GM13976 (cell line): Measurements from ENCODE around the gene IPO13.
A peak's percentile ranks its signal among the peaks of the same experiment; 100 is the strongest.

ENCODE experiments used
- DNase-seq: peaks from one replicate; pipeline ENCODE4 v3.0.0; 2012; ENCODE audit warnings: low spot score
- in situ Hi-C: fragments of 300-500 bp; cut with MboI; formaldehyde crosslinking; loops from one replicate; pipeline ENCODE4 v1.12.0; 2022; ENCODE audit warnings: low sequenced_read_pairs, mixed read lengths, inconsistent platforms; ENCODE audit not compliant: unreplicated experiment
- TF ChIP-seq, protein P1 (sequence below): IDR thresholded peaks from 2 replicates; pipeline ENCODE4 v1.5.1; 2012; ENCODE audit warnings: borderline replicate concordance, mild to moderate bottlenecking; ENCODE audit not compliant: insufficient read depth; ENCODE audit errors: extremely low read depth, missing control alignments, control extremely low read depth

The IPO13 gene

DNA sequence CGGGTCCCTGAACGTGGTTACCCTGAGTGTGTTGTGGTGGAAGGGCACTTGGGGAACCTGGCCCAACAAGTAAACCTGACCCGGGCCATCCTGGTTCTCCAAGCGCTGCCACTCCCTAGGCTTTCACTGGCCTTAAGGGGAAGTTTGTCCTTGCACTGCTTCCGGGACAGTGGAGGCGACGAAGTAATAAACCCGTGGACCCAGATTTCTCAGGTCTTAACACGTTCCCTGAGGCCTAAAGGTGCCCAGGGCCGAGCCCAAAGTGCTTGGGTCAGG is 44.4 kb downstream of the IPO13 start:
- in situ Hi-C loops = no loop called here
- TF ChIP-seq, protein P1, sequence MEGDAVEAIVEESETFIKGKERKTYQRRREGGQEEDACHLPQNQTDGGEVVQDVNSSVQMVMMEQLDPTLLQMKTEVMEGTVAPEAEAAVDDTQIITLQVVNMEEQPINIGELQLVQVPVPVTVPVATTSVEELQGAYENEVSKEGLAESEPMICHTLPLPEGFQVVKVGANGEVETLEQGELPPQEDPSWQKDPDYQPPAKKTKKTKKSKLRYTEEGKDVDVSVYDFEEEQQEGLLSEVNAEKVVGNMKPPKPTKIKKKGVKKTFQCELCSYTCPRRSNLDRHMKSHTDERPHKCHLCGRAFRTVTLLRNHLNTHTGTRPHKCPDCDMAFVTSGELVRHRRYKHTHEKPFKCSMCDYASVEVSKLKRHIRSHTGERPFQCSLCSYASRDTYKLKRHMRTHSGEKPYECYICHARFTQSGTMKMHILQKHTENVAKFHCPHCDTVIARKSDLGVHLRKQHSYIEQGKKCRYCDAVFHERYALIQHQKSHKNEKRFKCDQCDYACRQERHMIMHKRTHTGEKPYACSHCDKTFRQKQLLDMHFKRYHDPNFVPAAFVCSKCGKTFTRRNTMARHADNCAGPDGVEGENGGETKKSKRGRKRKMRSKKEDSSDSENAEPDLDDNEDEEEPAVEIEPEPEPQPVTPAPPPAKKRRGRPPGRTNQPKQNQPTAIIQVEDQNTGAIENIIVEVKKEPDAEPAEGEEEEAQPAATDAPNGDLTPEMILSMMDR = no peak
- no peak for DNase-seq

DNA sequence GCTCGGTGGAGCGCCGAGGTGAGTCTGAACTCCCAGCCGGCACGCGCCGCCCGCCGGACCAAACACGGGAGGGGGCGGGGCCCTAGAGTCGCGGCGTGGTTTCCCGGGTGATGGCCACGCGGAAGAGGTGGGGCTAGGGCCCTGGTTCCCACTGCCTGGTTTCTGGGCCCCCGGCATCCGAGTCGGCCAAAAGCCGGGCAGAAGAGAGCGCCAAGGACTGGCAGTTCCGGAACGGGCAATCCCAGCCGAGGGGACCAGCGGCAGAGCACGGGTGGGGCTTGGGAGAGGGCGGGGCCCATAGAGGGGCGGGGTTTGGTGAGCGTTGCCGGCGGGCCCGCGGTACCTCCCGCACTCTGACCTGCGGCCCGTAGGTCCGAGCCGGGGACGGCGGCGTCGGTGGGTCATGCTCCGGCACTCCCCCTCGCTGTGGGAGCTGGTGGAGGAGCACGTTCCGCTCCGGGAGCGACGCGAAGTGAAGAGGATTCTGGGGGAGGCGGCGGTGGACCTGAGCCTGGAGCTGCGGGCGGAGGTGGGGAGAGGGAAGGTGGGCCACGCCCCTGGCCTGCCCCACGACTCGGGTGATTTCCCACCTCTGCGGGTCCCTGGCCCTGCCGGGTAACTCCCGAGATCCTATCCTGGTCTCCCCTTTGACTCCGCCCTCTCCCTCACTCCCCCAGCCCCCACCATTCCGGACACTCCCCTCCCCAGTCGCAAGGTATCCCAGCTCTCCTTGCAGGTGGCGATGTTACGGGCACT is 44.9 kb downstream of the IPO13 start, which contains the start of gene CCDC24:
CCDC24 (plus strand) TSS at position 124 of the 756 bp plus-strand sequence; CDS start at position 404, 280 bp downstream.
- TF ChIP-seq, protein P1 = no peak
- in situ Hi-C loops = no loop called here
- peak; percentile 93 for DNase-seq

DNA sequence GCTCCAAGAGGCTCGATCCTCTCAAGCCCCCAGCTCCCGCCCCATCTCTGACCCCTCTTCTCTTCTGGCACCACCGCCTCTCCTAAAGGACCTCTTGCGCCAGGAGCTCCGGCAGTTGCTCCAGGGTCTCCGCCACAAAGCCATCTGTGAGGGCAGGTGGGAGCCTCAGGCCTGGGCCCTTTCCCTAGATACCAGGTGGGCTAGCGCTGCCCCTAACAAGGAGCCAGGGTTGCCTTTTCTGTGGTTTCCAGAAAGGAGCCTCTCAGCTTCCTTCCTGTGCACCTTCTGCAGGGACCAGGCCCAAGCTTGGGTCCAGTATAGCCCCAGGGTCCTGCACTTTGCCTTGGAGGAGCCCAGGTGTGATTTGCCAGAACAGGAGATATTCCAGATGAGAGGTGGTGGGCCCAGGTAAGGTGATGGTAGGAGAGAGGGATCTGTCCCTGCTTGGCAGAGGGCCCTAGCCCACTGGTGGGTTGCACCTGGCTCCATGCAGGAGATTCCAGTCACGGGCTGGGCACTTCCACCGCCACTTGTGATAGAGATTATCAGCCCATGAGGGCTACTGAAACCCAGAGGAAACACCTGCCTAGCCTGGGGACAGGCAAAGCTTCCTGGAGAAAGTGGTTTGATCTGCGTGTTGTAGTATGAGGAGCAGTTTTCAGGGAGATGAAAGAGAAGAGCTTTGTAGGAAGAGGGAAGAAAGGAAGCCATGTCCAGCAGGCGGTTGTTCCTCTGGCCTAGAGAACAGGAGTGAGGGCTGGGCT is 45.7 kb downstream of the IPO13 start:
- in situ Hi-C loops = no loop called here
- DNase-seq = no peak
- TF ChIP-seq, protein P1 = no peak

DNA sequence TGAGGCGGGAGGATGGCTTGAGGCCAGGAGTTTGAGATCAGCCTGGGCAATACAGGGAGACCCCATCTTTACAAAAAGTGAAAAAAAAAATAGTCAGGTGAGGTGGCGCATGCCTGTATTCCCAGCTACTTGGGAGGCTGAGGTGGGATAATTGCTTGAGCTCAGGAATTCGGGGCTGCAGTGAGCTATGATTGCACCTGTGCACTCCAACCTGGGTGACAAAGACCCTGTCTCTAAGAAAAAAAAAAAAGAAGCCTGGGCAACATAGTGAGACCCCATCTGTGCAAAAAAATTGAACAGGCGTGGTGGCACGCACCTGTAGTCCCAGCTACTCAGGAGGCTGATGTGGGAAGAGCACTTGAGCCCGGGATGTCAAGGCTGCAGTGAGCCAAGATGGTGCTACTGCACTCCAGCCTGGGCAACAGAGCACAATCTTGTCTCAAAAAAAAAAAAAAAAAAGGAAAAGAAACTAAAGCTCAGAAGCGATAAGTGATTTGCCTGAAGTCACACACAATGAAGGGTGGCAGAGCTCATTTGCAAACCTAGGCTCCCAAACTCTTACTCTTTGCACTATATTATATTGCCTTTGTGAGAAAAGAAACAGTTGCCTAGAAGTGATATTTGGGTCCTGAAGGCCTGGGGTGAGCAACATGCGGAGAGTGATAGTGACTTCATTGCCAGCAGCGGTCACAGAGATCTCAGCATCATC is 46.6 kb downstream of the IPO13 start:
- no peak for DNase-seq
- in situ Hi-C loops = no loop called here
- TF ChIP-seq, protein P1 = no peak

DNA sequence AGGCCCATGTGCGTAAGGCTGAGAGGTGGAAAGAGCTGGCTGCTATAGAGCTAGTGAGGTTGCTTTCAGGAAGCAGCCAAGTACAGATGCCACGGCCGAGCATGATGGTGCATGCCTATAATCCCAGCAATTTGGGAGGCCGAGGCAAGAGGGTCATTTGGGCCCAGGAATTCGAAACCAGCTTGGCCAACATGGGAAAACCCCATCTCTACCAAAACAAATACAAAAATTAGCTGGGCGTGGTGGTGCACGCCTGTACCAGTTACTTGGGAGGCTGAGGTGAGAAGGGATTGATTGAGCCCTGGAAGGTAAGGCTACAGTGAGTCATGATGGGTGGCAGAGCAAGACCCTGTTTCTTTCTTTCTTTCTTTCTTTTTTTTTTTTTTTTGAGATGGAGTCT is 47.3 kb downstream of the IPO13 start:
- DNase-seq = no peak

More for the DNA sequence above, 47.3 kb downstream of the IPO13 start:
- in situ Hi-C loops = no loop called here
- TF ChIP-seq, protein P1 = no peak
